GM12878 (cell line): Measurements from ENCODE around the gene LEFTY1. TPM values are rescaled to one million over a fixed set of nuclear protein-coding genes. Genes with fewer than 3 reads are reported as not detected.
A peak's percentile ranks its signal among the peaks of the same experiment; 100 is the strongest.

ENCODE experiments used
- ATAC-seq: fragments of 200-7000 bp; cut with Tn5 transposase; 3 replicates; pipeline ENCODE4 v1.9.1; 2020; ENCODE audit warnings: mild to moderate bottlenecking, moderate library complexity
- BruUV-seq: library from RNA; stranded (reverse); fragments of 400-500 nt; replicated peaks from 2 replicates; lab custom pipeline; 2021; lab: Mats Ljungman, UMichigan
- CTCF ChIA-PET: fragments of 300-600 bp; sonication (Branson Sonifier 250); formaldehyde crosslinking; extraction: SDS; loops from one replicate; lab custom pipeline; 2021; ENCODE audit warnings: inconsistent platforms; lab: Yijun Ruan, JAX
- POLR2A ChIA-PET: fragments of 350-600 bp; formaldehyde crosslinking; extraction: SDS; loops from one replicate; lab custom pipeline; 2021; ENCODE audit warnings: inconsistent platforms; lab: Charles Lee
- RAD21 ChIA-PET: fragments of 300-600 bp; sonication (Branson Sonifier 250); formaldehyde crosslinking; loops from one replicate; lab custom pipeline; 2023; ENCODE audit warnings: antibody characterized with exemption; ENCODE audit not compliant: unreplicated experiment; lab: Charles Lee
- SMC1A ChIA-PET: fragments of 300-600 bp; sonication (Branson Sonifier 250); formaldehyde crosslinking; loops from one replicate; lab custom pipeline; 2023; ENCODE audit not compliant: unreplicated experiment, uncharacterized antibody; lab: Charles Lee
- DNase-seq: peaks from one replicate; pipeline ENCODE4 v3.0.0-alpha.2; 2011; ENCODE audit warnings: low read depth, low spot score
- FAIRE-seq: peaks from 3 replicates; lab custom pipeline; 2011; peaks lifted over from hg19 to GRCh38; lab: Jason Lieb, UNC
- H2AFZ ChIP-seq: 2 replicates; pipeline ENCODE4 v1.6.0; 2011; ENCODE audit warnings: low read depth, low read length, control low read depth; ENCODE audit not compliant: control insufficient read depth
- H3K27ac ChIP-seq: 2 replicates; pipeline ENCODE4 v1.5.1; 2011; ENCODE audit warnings: control low read depth; ENCODE audit not compliant: control insufficient read depth, insufficient read depth
- H3K27me3 ChIP-seq, 2 experiments: replicated peaks in 1 of 2; 2 replicates each; pipeline versions ENCODE4 v1.6.0 to v1.6.1; 2011; ENCODE audit warnings: low read length in 1 of 2; ENCODE audit not compliant: control insufficient read depth in 2 of 2, insufficient read depth in 2 of 2
- H3K36me3 ChIP-seq, 2 experiments: 2 replicates each; pipeline ENCODE4 v1.5.1; 2011; ENCODE audit warnings: low read length in 1 of 2; ENCODE audit not compliant: control insufficient read depth in 2 of 2, insufficient read depth in 2 of 2
- H3K4me1 ChIP-seq: 2 replicates; pipeline ENCODE4 v1.6.1; 2011; ENCODE audit warnings: mild to moderate bottlenecking, low read length, moderate library complexity, mixed read lengths; ENCODE audit not compliant: control insufficient read depth, insufficient read depth
- H3K4me2 ChIP-seq: 2 replicates; pipeline ENCODE4 v1.6.0; 2011; ENCODE audit warnings: control low read depth; ENCODE audit not compliant: control insufficient read depth, insufficient read depth
- H3K4me3 ChIP-seq: fragments of 200-600 bp; sonication (generic); 2 replicates; pipeline ENCODE4 v1.5.1; 2016
- H3K79me2 ChIP-seq: 2 replicates; pipeline ENCODE4 v1.6.0; 2011; ENCODE audit warnings: low read length; ENCODE audit not compliant: control insufficient read depth, insufficient read depth
- H3K9ac ChIP-seq: 2 replicates; pipeline ENCODE4 v1.8.0; 2011; ENCODE audit warnings: low read length, control low read depth, mixed read lengths; ENCODE audit not compliant: control insufficient read depth, insufficient read depth
- H3K9me3 ChIP-seq: replicated peaks from 3 replicates; pipeline ENCODE4 v1.5.1; 2011; ENCODE audit warnings: mild to moderate bottlenecking, low read length; ENCODE audit not compliant: control insufficient read depth, insufficient read depth
- H4K20me1 ChIP-seq: 2 replicates; pipeline ENCODE4 v1.6.0; 2011; ENCODE audit not compliant: control insufficient read depth, insufficient read depth
- BRCA1 ChIP-seq: IDR thresholded peaks from 2 replicates; pipeline ENCODE4 v1.6.1; 2011; ENCODE audit warnings: low read depth, low read length, improper control_type of control experiment
- EED ChIP-seq: sonication (generic); IDR thresholded peaks from 2 replicates; pipeline ENCODE4 v1.6.1; 2016; ENCODE audit warnings: antibody characterized with exemption, low read depth
- ELK1 ChIP-seq: IDR thresholded peaks from 2 replicates; pipeline ENCODE4 v1.6.1; 2012; ENCODE audit warnings: low read depth, low read length, improper control_type of control experiment
- KDM1A ChIP-seq: fragments of 200-600 bp; sonication (generic); IDR thresholded peaks from 2 replicates; pipeline ENCODE4 v1.6.1; 2016; ENCODE audit warnings: borderline replicate concordance
- NR2F1 ChIP-seq: fragments of 450-650 bp; conservative IDR thresholded peaks from 2 replicates; pipeline ENCODE4 v1.6.1; 2017; ENCODE audit warnings: mild to moderate bottlenecking
- NRF1 ChIP-seq: conservative IDR thresholded peaks from 2 replicates; pipeline ENCODE4 v1.6.1; 2011; ENCODE audit warnings: mild to moderate bottlenecking, low read depth, low read length, improper control_type of control experiment
- POLR2AphosphoS2 ChIP-seq: IDR thresholded peaks from 2 replicates; pipeline ENCODE4 v1.6.1; 2011; ENCODE audit warnings: low read depth, mild to moderate bottlenecking, low read length, improper control_type of control experiment, moderate library complexity
- SMAD1 ChIP-seq: fragments of 450-650 bp; IDR thresholded peaks from 2 replicates; pipeline ENCODE4 v1.6.1; 2018; ENCODE audit warnings: mild to moderate bottlenecking, low read depth; ENCODE audit not compliant: partially characterized antibody
- SPI1 ChIP-seq: IDR thresholded peaks from 2 replicates; pipeline ENCODE4 v1.6.1; 2011; ENCODE audit warnings: low read depth, mild to moderate bottlenecking, low read length, moderate library complexity, borderline replicate concordance; ENCODE audit not compliant: insufficient read depth
- TAF1 ChIP-seq: IDR thresholded peaks from 2 replicates; pipeline ENCODE4 v1.6.1; 2011; ENCODE audit warnings: mild to moderate bottlenecking, low read depth, low read length, borderline replicate concordance
- WGBS: methylation state at CpG from one replicate; pipeline ENCODE4 v1.1.6; 2016; ENCODE audit warnings: low lambda C conversion rate; ENCODE audit not compliant: insufficient replicate concordance, insufficient coverage; ENCODE audit errors: missing lambda C conversion rate; 5-methylcytosine and 5-hydroxymethylcytosine counted together
- in situ Hi-C: fragments of 300-500 bp; cut with MboI; formaldehyde crosslinking; loops from 9 replicates; pipeline ENCODE4 v1.14.3; 2018; ENCODE audit warnings: mixed read lengths
- intact Hi-C: fragments of 100-400 bp; cut with micrococcal nuclease; formaldehyde crosslinking; loops from one replicate; pipeline ENCODE4 v1.14.2; 2022; ENCODE audit not compliant: unreplicated experiment
- polyA plus RNA-seq, 11 experiments: library from polyadenylated mRNA; depleted of rRNA in 4 of 11; unstranded in 6 of 11; stranded (reverse) in 5 of 11; fragments of >200 nt; fragmentation: Nextera tagmentation in 4 of 11; fragmentation: Illumina TruSeq in 1 of 11; extraction: Ambion mirVana in 4 of 11; extraction: Trizol in 1 of 11; gene quantifications; 1 replicate in 1 of 11; 2 replicates in 10 of 11; pipeline versions ENCODE4 v1.2.1 to v1.2.3, GENCODE V29; 2011 to 2016; ENCODE audit warnings: inconsistent platforms in 2 of 11, missing spikeins in 2 of 11, low read depth in 1 of 11
- total RNA-seq, 4 experiments: library from RNA; depleted of rRNA in 3 of 4; stranded (reverse); fragments of >200 nt in 3 of 4; fragmentation: Illumina TruSeq in 1 of 4; extraction: Trizol in 1 of 4; gene quantifications; 2 replicates each; pipeline versions ENCODE4 v1.2.1 to v1.2.3, GENCODE V29; 2013 to 2021
- TF ChIP-seq, protein P1 (sequence below): IDR thresholded peaks from 2 replicates; pipeline ENCODE4 v1.6.1; 2011; ENCODE audit warnings: low read depth, mild to moderate bottlenecking, low read length, moderate library complexity, borderline replicate concordance; ENCODE audit errors: extremely low read depth

Gene LEFTY1
- total and polyA plus RNA-seq, 10 of the 15 experiments (the other 5 are each of a cell fraction or from before 2014, with no cell fraction given), result 0.06 TPM; not detected in 8

- TF ChIP-seq KDM1A, result no peak
- no peak for TF ChIP-seq POLR2AphosphoS2
- TF ChIP-seq SPI1, result 0 out of 2 replicates have a peak, but pooled peaks have one; percentile 47
- TF ChIP-seq NRF1, result no peak
- TF ChIP-seq SMAD1, result peak; percentile 90
- TF ChIP-seq TAF1, result no peak
- TF ChIP-seq ELK1, result no peak
- no peak for TF ChIP-seq NR2F1
- no peak for TF ChIP-seq EED
- no peak for TF ChIP-seq BRCA1
- TF ChIP-seq, protein P1, sequence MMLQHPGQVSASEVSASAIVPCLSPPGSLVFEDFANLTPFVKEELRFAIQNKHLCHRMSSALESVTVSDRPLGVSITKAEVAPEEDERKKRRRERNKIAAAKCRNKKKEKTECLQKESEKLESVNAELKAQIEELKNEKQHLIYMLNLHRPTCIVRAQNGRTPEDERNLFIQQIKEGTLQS, result no peak
- peaks cover 2 to 16% of the 10 kb centered on the region in 2 experiments; a peak in 3 of 4 replicates for H3K36me3 ChIP-seq
- H3K9ac ChIP-seq, result no peak overlapping the region
- SMC1A ChIA-PET, result interaction anchor here (1.9 to 3.2 kb wide), 2 partner anchors 32 to 72 kb away, joined by 8 to 9 read pairs; partner anchors contain the start of genes SRP9 and TMEM63A
- peaks cover 53% of the 10 kb centered on the region for H3K4me1 ChIP-seq
- CTCF ChIA-PET, result interaction anchor here (0.7 to 1.9 kb wide), 4 partner anchors 33 to 72 kb away, joined by 3 to 5 read pairs (median 4); partner anchors contain the start of genes SRP9 and TMEM63A
- ATAC-seq (no peak), FAIRE-seq (no peak), DNase-seq (no peak)
- no peak overlapping the region for H3K4me2 ChIP-seq
- H3K4me3 ChIP-seq, result no peak overlapping the region
- RAD21 ChIA-PET, result interaction anchor here (1.6 to 2.9 kb wide), 2 partner anchors 32 to 72 kb away, joined by 3 to 13 read pairs; partner anchors contain the start of gene TMEM63A
- 95% methylated on average over 7 of the region's 7 CpGs for WGBS
- intact Hi-C loops, result loop anchor here (5.0 to 10.0 kb wide), 3 partner anchors 62 to 375 kb away; no protein-coding TSS in a partner anchor
- H3K27me3 ChIP-seq, result no peaks in the 10 kb centered on the region
- POLR2A ChIA-PET, result interaction anchor here (0.5 to 2.0 kb wide), 2 partner anchors 9 to 33 kb away, joined by 3 to 8 read pairs; partner anchors contain the start of gene TMEM63A
- peak overlapping the region; percentile 77 for H3K27ac ChIP-seq
- no peaks in the 10 kb centered on the region for H3K79me2 ChIP-seq
- no peaks in the 10 kb centered on the region for H3K9me3 ChIP-seq
- BruUV-seq, result no TSS peak
- in situ Hi-C loops, result no loop called here
- H4K20me1 ChIP-seq, result no peaks in the 10 kb centered on the region
- no peak overlapping the region for H2AFZ ChIP-seq
These were observed 39.0 kb downstream of the LEFTY1 start for GRCh38 chr1:225849925-225850324.
